ENCODE measurements around the gene PRKAG2. TPM values are rescaled to one million over a fixed set of nuclear protein-coding genes. Genes with fewer than 3 reads are reported as not detected.

The PRKAG2 gene
- total RNA-seq, 1 experiment from 2014 or later = 23.9 TPM

- H4K20me1 ChIP-seq (ENCODE audit: low read length) = no peaks in the 10 kb centered on the region
- POLR2A ChIA-PET (ENCODE audit: unreplicated experiment) = no interaction called here
- no TSS peak for BruUV-seq (replicated peaks)
- peaks cover 16% of the 10 kb centered on the region for H3K4me1 ChIP-seq (ENCODE audit: insufficient read depth, low read length)
- TF ChIP-seq EZH2phosphoT487 (IDR thresholded peaks at IDR 0.05; ENCODE audit: borderline replicate concordance, low read length) = no peak
- no peak for TF ChIP-seq EZH2 (IDR thresholded peaks at IDR 0.05; ENCODE audit: low read length, unreplicated experiment)
- no peak for TF ChIP-seq CTCF (conservative IDR thresholded peaks at IDR 0.05; ENCODE audit: low read depth, low read length)
- H3K4me2 ChIP-seq (ENCODE audit: low read length) = no peak overlapping the region
- no peaks in the 10 kb centered on the region for H3K9me3 ChIP-seq (ENCODE audit: low read length)
- intact Hi-C loops (cut with micrococcal nuclease) = no loop called here
- no peak overlapping the region for H3K4me3 ChIP-seq (ENCODE audit: low read length)
- no peaks in the 10 kb centered on the region for H3K79me2 ChIP-seq (ENCODE audit: low read length)
- ATAC-seq (no peak), DNase-seq (no peak)
- H3K9ac ChIP-seq (ENCODE audit: low read length) = no peak overlapping the region
- CTCF ChIA-PET = interaction anchor here (0.5 to 0.6 kb wide), 2 partner anchors 49 to 258 kb away, joined by 4 read pairs; no protein-coding TSS in a partner anchor
- H2AFZ ChIP-seq (ENCODE audit: low read length) = no peak overlapping the region
- no peaks in the 10 kb centered on the region for H3K27me3 ChIP-seq (ENCODE audit: low read length)
- no peaks in the 10 kb centered on the region for H3K36me3 ChIP-seq (ENCODE audit: low read depth, low read length)
- H3K9me2 ChIP-seq (replicated peaks; ENCODE audit: low read length) = no peaks in the 10 kb centered on the region
- H3F3A ChIP-seq (ENCODE audit: low read length, unreplicated experiment) = no peaks in the 10 kb centered on the region
- H3K27ac ChIP-seq (ENCODE audit: low read length) = no peak overlapping the region
Measured at GRCh38 chr7:151732834-151733592, 143.9 kb downstream of the PRKAG2 start.

GRCh38 chr7:151732292-151732691 lies 144.6 kb downstream of the PRKAG2 start:
- CTCF ChIA-PET = interaction anchor here (0.5 kb wide), 1 partner anchor 50 kb away, joined by 4 read pairs; no protein-coding TSS in a partner anchor
- intact Hi-C loops (cut with micrococcal nuclease) = no loop called here

More at GRCh38 chr7:151732292-151732691, 144.6 kb downstream of the PRKAG2 start:
- no peak for ATAC-seq
- no peaks in the 10 kb centered on the region for H3F3A ChIP-seq (ENCODE audit: low read length, unreplicated experiment)
- POLR2A ChIA-PET (ENCODE audit: unreplicated experiment) = no interaction called here
- no peak overlapping the region for H3K4me2 ChIP-seq (ENCODE audit: low read length)
- no peaks in the 10 kb centered on the region for H3K9me3 ChIP-seq (ENCODE audit: low read length)
- no peaks in the 10 kb centered on the region for H3K36me3 ChIP-seq (ENCODE audit: low read depth, low read length)
- BruUV-seq (replicated peaks) = no TSS peak
- no peak overlapping the region for H3K4me3 ChIP-seq (ENCODE audit: low read length)
- no peaks in the 10 kb centered on the region for H3K9me2 ChIP-seq (replicated peaks; ENCODE audit: low read length)
- no peak overlapping the region for H3K27ac ChIP-seq (ENCODE audit: low read length)
- H3K79me2 ChIP-seq (ENCODE audit: low read length) = no peaks in the 10 kb centered on the region
- H4K20me1 ChIP-seq (ENCODE audit: low read length) = no peaks in the 10 kb centered on the region
- TF ChIP-seq CTCF (conservative IDR thresholded peaks at IDR 0.05; ENCODE audit: low read depth, low read length) (no peak), EZH2 (IDR thresholded peaks at IDR 0.05; ENCODE audit: low read length, unreplicated experiment) (no peak), EZH2phosphoT487 (IDR thresholded peaks at IDR 0.05; ENCODE audit: borderline replicate concordance, low read length) (no peak)
- peaks cover 20% of the 10 kb centered on the region for H3K4me1 ChIP-seq (ENCODE audit: insufficient read depth, low read length)
- no peak for DNase-seq
- no peaks in the 10 kb centered on the region for H3K27me3 ChIP-seq (ENCODE audit: low read length)
- no peak overlapping the region for H2AFZ ChIP-seq (ENCODE audit: low read length)
- H3K9ac ChIP-seq (ENCODE audit: low read length) = no peak overlapping the region

All from PC-3 (cell line).